ENCODE results near the gene ESYT3. TPM values are rescaled to one million over a fixed set of nuclear protein-coding genes. Genes with fewer than 3 reads are reported as not detected.
"Not testable (repeated sequence)": the region's sequence is repeated elsewhere in the genome, so short reads cannot be mapped to it uniquely, and the experiment has no call there.

Gene ESYT3
- total RNA-seq, 1 donor from 2014 or later: 6.8 TPM

GRCh38 chr3:138492980-138493675 lies 58.7 kb downstream of the ESYT3 start:
- H3K9me3 Mint-ChIP-seq: peaks cover 30% of the 10 kb centered on the region
- H3K27me3 Mint-ChIP-seq (ENCODE audit: low read depth): no peaks in the 10 kb centered on the region
- H3K36me3 Mint-ChIP-seq: peaks cover 45% of the 10 kb centered on the region
- no peak overlapping the region for H3K4me3 Mint-ChIP-seq
- no peak for DNase-seq (ENCODE audit: low spot score in 2 of 2, unreplicated experiment in 2 of 2)
- TF ChIP-seq CTCF (IDR thresholded peaks at IDR 0.05; ENCODE audit: unreplicated experiment): no peak
- no peak overlapping the region for H3K27ac Mint-ChIP-seq
- H3K4me1 Mint-ChIP-seq: no peaks in the 10 kb centered on the region

- Mint-ChIP-seq H3K27me3 (ENCODE audit: low read depth) (no peaks in the 10 kb centered on the region), H3K9me3 (peaks cover 26% of the 10 kb centered on the region), H3K4me3 (no peak overlapping the region), H3K36me3 (peaks cover 41% of the 10 kb centered on the region), H3K4me1 (no peaks in the 10 kb centered on the region), H3K27ac (no peak overlapping the region)
- no peak for DNase-seq (ENCODE audit: low spot score in 2 of 2, unreplicated experiment in 2 of 2)
- TF ChIP-seq CTCF (IDR thresholded peaks at IDR 0.05; ENCODE audit: unreplicated experiment): no peak
These were observed 59.6 kb downstream of the ESYT3 start for GRCh38 chr3:138493804-138494606.

DNA sequence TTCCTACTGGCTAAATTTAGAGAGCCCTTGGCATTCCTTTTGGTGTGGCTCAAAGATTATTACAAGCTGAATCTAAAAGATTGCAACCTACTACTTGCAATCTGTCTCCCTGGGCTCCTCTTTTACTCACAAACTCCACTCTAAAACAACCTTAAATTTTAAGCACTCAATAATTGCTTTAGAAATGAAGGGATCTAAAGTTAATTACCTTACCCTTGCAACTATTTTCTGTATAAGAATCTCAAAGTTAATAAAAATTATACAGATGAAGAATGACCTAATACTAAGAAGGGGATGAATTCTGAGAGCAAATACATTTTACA lies 60.2 kb downstream of the ESYT3 start:
- TF ChIP-seq CTCF (IDR thresholded peaks at IDR 0.05; ENCODE audit: unreplicated experiment): no peak
- no peak for DNase-seq (ENCODE audit: low spot score in 2 of 2, unreplicated experiment in 2 of 2)
- H3K4me3 Mint-ChIP-seq: no peak overlapping the region
- no peaks in the 10 kb centered on the region for H3K4me1 Mint-ChIP-seq
- peaks cover 41% of the 10 kb centered on the region for H3K36me3 Mint-ChIP-seq
- peaks cover 22% of the 10 kb centered on the region for H3K9me3 Mint-ChIP-seq
- no peaks in the 10 kb centered on the region for H3K27me3 Mint-ChIP-seq (ENCODE audit: low read depth)
- H3K27ac Mint-ChIP-seq: no peak overlapping the region

DNA sequence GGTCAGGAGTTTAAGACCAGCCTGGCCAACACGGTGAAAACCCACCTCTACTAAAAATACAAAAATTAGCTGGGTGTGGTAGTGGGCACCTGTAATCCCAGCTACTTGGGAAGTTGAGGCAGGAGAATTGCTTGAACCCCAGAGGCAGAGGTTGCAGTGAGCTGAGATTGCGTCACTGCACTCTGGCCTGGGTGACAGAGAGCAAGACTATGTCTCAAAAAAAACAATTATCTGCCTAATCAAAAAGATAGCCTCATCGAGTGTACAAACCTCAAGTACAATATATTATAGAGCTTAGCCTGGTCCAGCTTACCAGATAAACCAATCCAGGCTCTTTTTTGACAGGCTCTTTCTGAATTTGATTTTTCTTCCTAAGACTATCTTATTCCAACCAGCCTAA lies 61.2 kb downstream of the ESYT3 start:
- Mint-ChIP-seq H3K36me3 (peaks cover 40% of the 10 kb centered on the region), H3K9me3 (peaks cover 13% of the 10 kb centered on the region)
- H3K4me1 Mint-ChIP-seq; H3K4me3 Mint-ChIP-seq; H3K27me3 Mint-ChIP-seq (ENCODE audit: low read depth); DNase-seq (ENCODE audit: low spot score in 2 of 2, unreplicated experiment in 2 of 2); H3K27ac Mint-ChIP-seq: not testable (repeated sequence)

- Mint-ChIP-seq H3K9me3 (peaks cover 5% of the 10 kb centered on the region), H3K27me3 (ENCODE audit: low read depth) (no peaks in the 10 kb centered on the region), H3K36me3 (peaks cover 33% of the 10 kb centered on the region), H3K27ac (no peak overlapping the region), H3K4me1 (no peaks in the 10 kb centered on the region), H3K4me3 (no peak overlapping the region)
- no peak for TF ChIP-seq CTCF (IDR thresholded peaks at IDR 0.05; ENCODE audit: unreplicated experiment)
- no peak for DNase-seq (ENCODE audit: low spot score in 2 of 2, unreplicated experiment in 2 of 2)
These were observed 62.0 kb downstream of the ESYT3 start for GRCh38 chr3:138496436-138496835.

- H3K9me3 Mint-ChIP-seq: peaks cover 1% of the 10 kb centered on the region
- no peak overlapping the region for H3K4me3 Mint-ChIP-seq
- no peaks in the 10 kb centered on the region for H3K4me1 Mint-ChIP-seq
- no peak for TF ChIP-seq CTCF (IDR thresholded peaks at IDR 0.05; ENCODE audit: unreplicated experiment)
- no peak for DNase-seq (ENCODE audit: low spot score in 2 of 2, unreplicated experiment in 2 of 2)
- H3K27ac Mint-ChIP-seq: no peak overlapping the region
- H3K36me3 Mint-ChIP-seq: peaks cover 29% of the 10 kb centered on the region
- H3K27me3 Mint-ChIP-seq (ENCODE audit: low read depth): no peaks in the 10 kb centered on the region
These were observed 62.6 kb downstream of the ESYT3 start for GRCh38 chr3:138497021-138497420.

All from mesothelial cell of epicardium (in vitro differentiated cells).